ENCODE measurements around the gene KIF16B.

The KIF16B gene

GRCh38 chr20:16352321-16352720 lies 220.9 kb downstream of the KIF16B start:
- no peak for DNase-seq (ENCODE audit: low read depth, low spot score)

GRCh38 chr20:16351415-16351814 lies 221.8 kb downstream of the KIF16B start:
- no peak for DNase-seq (ENCODE audit: low read depth, low spot score)

- no peak for DNase-seq (ENCODE audit: low read depth, low spot score)
Measured at GRCh38 chr20:16350465-16350864, 222.8 kb downstream of the KIF16B start.

- no peak for DNase-seq (ENCODE audit: low read depth, low spot score)
Measured at GRCh38 chr20:16349523-16350260, 223.6 kb downstream of the KIF16B start.

- DNase-seq (ENCODE audit: low read depth, low spot score), result no peak
Measured at GRCh38 chr20:16346956-16347355, 226.3 kb downstream of the KIF16B start.

GRCh38 chr20:16337707-16338106 lies 235.5 kb downstream of the KIF16B start:
- no peak for DNase-seq (ENCODE audit: low read depth, low spot score)

- DNase-seq (ENCODE audit: low read depth, low spot score), result no peak
Measured at GRCh38 chr20:16327606-16328005, 245.6 kb downstream of the KIF16B start.

- DNase-seq (ENCODE audit: low read depth, low spot score), result no peak
Measured at GRCh38 chr20:16321291-16321690, 252.0 kb downstream of the KIF16B start.

GRCh38 chr20:16317445-16318362 lies 255.5 kb downstream of the KIF16B start:
- no peak for DNase-seq (ENCODE audit: low read depth, low spot score)

GRCh38 chr20:16316513-16316912 lies 256.7 kb downstream of the KIF16B start:
- DNase-seq (ENCODE audit: low read depth, low spot score), result no peak

GRCh38 chr20:16314748-16315159 lies 258.5 kb downstream of the KIF16B start:
- DNase-seq (ENCODE audit: low read depth, low spot score), result no peak

GRCh38 chr20:16314320-16314719 lies 258.9 kb downstream of the KIF16B start:
- DNase-seq (ENCODE audit: low read depth, low spot score), result no peak

- DNase-seq (ENCODE audit: low read depth, low spot score), result no peak
Measured at GRCh38 chr20:16313917-16314316, 259.3 kb downstream of the KIF16B start.

GRCh38 chr20:16312998-16313397 lies 260.2 kb downstream of the KIF16B start:
- no peak for DNase-seq (ENCODE audit: low read depth, low spot score)

GRCh38 chr20:16311756-16312155 lies 261.5 kb downstream of the KIF16B start:
- DNase-seq (ENCODE audit: low read depth, low spot score), result no peak

GRCh38 chr20:16308754-16309153 lies 264.5 kb downstream of the KIF16B start:
- DNase-seq (ENCODE audit: low read depth, low spot score), result no peak

GRCh38 chr20:16302818-16303217 lies 270.4 kb downstream of the KIF16B start:
- DNase-seq (ENCODE audit: low read depth, low spot score), result no peak

- no peak for DNase-seq (ENCODE audit: low read depth, low spot score)
Measured at GRCh38 chr20:16301986-16302385, 271.3 kb downstream of the KIF16B start.

GRCh38 chr20:16299897-16300296 lies 273.4 kb downstream of the KIF16B start:
- DNase-seq (ENCODE audit: low read depth, low spot score), result no peak

GRCh38 chr20:16296931-16297330 lies 276.3 kb downstream of the KIF16B start:
- no peak for DNase-seq (ENCODE audit: low read depth, low spot score)

GRCh38 chr20:16295534-16295933 lies 277.7 kb downstream of the KIF16B start:
- no peak for DNase-seq (ENCODE audit: low read depth, low spot score)

- DNase-seq (ENCODE audit: low read depth, low spot score), result no peak
Measured at GRCh38 chr20:16293590-16293989, 279.7 kb downstream of the KIF16B start.

Measured in activated naive CD8-positive, alpha-beta T cell treated with anti-CD3 and anti-CD28 coated beads, Interleukin-2, amount 50 U/mL, for 16 hours (primary cell).